ENCODE results near the gene PTPRM.

The PTPRM gene

DNA sequence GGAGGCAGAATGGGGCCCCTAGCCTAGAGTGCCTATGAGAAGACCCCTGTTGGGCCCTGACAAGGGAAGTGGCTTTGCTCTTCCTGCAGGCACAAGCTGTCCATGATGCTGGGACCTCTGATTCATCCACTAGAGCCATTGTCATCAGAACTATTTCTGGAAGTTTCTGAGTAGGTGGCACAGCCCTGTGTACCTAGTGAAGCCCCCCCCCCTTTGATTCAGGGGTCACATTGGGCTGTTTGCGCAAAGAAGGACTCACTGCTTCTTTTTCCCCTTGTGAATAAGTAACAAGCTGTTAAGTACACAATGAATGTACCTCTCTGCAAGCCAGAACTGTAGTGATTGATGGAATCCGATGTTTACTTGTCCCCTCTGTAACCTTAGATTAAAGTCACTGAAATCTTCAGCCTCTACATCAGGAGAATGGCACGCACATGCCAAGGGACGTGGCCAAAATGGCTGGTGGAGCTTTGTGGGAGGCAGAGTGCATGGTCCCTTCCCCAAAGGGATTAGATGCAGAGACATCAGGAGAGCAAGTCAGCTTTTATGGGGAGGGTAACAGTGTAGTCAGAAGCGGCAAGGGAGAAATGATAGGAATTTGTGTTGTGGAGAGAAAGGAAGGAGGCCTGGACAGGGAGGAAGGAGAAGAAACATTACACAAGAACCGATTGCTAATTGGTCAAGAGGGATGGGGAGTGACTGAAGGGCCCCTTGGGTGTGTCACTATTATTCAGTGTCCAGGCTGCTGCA is 774.5 kb downstream of the PTPRM start:
- no peaks in the 10 kb centered on the region for H3K36me3 ChIP-seq (ENCODE audit: control insufficient read depth in 2 of 2, insufficient read depth in 2 of 2, low read length in 2 of 2)
- H3K27ac ChIP-seq (ENCODE audit: low read depth in 2 of 2, low read length in 2 of 2), result no peak overlapping the region
- peaks cover 0 to 2% of the 10 kb centered on the region in 2 donors for H3K9me3 ChIP-seq (ENCODE audit: control insufficient read depth in 2 of 2, low read length in 2 of 2)

DNA sequence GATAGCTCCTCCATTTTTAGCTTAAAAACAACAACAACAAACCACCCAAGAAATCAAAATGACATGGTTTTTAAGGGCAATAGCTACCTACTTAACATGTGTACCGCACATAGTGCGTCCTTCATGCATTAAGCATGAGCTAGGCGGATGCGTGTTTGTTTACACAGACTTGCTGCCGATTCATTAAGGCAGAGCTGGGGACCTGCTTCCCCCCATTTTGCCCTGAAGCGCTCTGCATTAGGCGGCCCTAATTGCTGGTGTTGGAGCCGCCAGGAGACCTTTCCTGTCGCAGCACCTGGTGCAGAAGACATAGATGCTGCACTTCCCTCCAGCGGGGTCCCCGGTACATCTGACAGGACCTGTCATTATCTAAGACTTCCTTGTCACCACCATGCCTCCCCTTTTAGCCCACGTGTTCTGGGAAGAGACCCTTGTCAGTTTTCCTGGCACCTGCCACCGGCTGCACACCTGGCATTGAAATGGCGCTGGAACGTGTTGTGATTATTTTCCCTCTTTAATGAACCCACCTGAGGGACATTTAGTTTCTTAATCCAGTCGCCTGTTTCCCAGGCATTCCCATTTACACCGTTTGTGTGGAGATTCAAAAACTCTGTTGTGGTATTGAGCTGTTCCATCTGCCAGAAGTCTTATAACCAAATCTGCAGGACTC is 781.1 kb downstream of the PTPRM start:
- H3K27me3 ChIP-seq (ENCODE audit: control insufficient read depth in 2 of 2, insufficient read depth in 2 of 2, low read length in 2 of 2), result no peaks in the 10 kb centered on the region

More for the DNA sequence above, 774.5 kb downstream of the PTPRM start:
- Histone ChIP-seq H3K4me1 (ENCODE audit: control insufficient read depth in 2 of 2, insufficient read depth in 2 of 2, low read length in 2 of 2) (no peaks in the 10 kb centered on the region), H3K9ac (ENCODE audit: low read depth in 1 of 2, low read length in 2 of 2) (no peak overlapping the region), H3K4me3 (ENCODE audit: low read length in 2 of 2) (no peak overlapping the region), H3K27me3 (ENCODE audit: control insufficient read depth in 2 of 2, insufficient read depth in 2 of 2, low read length in 2 of 2) (no peaks in the 10 kb centered on the region)

DNA sequence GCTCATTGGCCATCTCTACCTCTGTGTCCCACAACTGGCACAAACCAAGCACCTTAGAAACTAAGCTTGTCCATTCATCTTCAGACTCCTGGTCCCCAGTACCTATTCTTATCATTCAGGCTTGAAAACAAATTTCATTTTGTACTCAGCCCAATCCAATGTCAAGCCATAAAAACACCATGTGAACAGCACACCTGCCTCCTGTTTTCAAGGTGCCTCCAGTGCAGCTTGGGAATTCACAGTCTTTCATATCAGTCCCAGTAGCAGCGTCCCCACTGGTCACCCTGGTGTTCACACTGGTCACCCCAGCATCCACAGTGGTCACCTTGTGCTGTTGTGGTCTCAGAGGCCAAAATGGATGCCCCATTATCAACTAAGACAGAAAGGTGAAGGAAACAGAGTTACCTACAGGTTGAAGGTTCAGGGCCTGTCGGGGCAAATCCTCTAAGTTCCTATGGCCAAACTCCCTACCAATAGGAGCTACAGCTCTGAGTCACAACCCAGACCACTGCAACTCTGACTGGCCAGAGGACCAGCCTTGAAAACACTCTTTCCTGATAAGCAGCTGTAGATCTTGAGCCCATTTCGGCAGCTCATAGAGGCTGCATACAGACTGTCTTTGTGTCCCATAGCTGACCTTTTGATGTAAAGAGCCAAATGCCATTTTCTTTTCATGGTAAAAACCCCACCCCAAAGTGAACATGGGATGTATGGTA is 782.6 kb downstream of the PTPRM start:
- Histone ChIP-seq H3K27me3 (ENCODE audit: control insufficient read depth in 2 of 2, insufficient read depth in 2 of 2, low read length in 2 of 2) (no peaks in the 10 kb centered on the region), H3K4me1 (ENCODE audit: control insufficient read depth in 2 of 2, insufficient read depth in 2 of 2, low read length in 2 of 2) (no peaks in the 10 kb centered on the region), H3K27ac (ENCODE audit: low read depth in 2 of 2, low read length in 2 of 2) (no peak overlapping the region), H3K9ac (ENCODE audit: low read depth in 1 of 2, low read length in 2 of 2) (no peak overlapping the region), H3K36me3 (ENCODE audit: control insufficient read depth in 2 of 2, insufficient read depth in 2 of 2, low read length in 2 of 2) (no peaks in the 10 kb centered on the region), H3K9me3 (ENCODE audit: control insufficient read depth in 2 of 2, low read length in 2 of 2) (peaks cover 0 to 2% of the 10 kb centered on the region in 2 donors), H3K4me3 (ENCODE audit: low read length in 2 of 2) (no peak overlapping the region)

More for the DNA sequence above, 781.1 kb downstream of the PTPRM start:
- peaks cover 0 to 2% of the 10 kb centered on the region in 2 donors for H3K9me3 ChIP-seq (ENCODE audit: control insufficient read depth in 2 of 2, low read length in 2 of 2)
- H3K4me1 ChIP-seq (ENCODE audit: control insufficient read depth in 2 of 2, insufficient read depth in 2 of 2, low read length in 2 of 2), result no peaks in the 10 kb centered on the region
- no peaks in the 10 kb centered on the region for H3K36me3 ChIP-seq (ENCODE audit: control insufficient read depth in 2 of 2, insufficient read depth in 2 of 2, low read length in 2 of 2)
- no peak overlapping the region for H3K27ac ChIP-seq (ENCODE audit: low read depth in 2 of 2, low read length in 2 of 2)
- H3K9ac ChIP-seq (ENCODE audit: low read depth in 1 of 2, low read length in 2 of 2), result no peak overlapping the region
- no peak overlapping the region for H3K4me3 ChIP-seq (ENCODE audit: low read length in 2 of 2)

DNA sequence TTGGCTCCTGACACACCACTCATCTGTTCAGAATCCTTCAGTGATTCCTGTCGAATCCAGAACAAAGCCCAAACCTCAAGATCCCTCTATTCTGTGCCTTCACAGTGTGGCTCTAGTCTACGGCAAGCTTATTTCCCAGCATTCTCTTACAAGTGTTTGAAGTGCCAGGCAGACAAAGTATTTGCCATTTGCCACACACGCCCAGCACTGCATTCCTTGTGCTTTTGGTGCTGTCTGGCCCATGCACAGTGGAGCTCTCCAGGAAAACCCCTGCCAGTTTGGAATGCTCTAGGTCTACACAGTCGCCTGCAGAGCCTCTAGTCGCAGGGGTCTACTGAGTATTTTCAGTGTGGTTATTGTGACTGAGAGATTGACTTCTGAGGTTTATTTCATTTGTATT is 783.5 kb downstream of the PTPRM start:
- no peak overlapping the region for H3K4me3 ChIP-seq (ENCODE audit: low read length in 2 of 2)
- no peak overlapping the region for H3K27ac ChIP-seq (ENCODE audit: low read depth in 2 of 2, low read length in 2 of 2)
- no peaks in the 10 kb centered on the region for H3K36me3 ChIP-seq (ENCODE audit: control insufficient read depth in 2 of 2, insufficient read depth in 2 of 2, low read length in 2 of 2)

DNA sequence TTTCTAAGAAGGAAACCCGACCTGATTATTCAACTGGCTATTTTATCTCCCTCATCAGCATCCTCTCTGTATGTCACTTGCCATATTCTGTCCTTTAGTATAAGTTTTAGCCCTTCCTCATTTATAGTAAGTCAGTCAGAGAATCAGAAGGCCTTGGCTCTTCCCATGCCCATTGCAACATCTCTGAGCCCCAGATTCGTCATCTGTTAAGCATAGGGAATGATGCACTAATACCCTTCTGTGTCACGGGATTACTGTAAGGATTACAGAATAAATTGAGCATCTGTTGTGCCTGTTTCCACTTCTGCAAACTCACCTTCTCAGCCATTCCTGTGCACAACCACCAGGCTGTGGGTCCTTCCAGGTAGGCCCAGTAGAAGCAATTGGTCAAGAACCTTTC is 784.0 kb downstream of the PTPRM start:
- Histone ChIP-seq H3K9me3 (ENCODE audit: control insufficient read depth in 2 of 2, low read length in 2 of 2) (no peaks in the 10 kb centered on the region), H3K9ac (ENCODE audit: low read depth in 1 of 2, low read length in 2 of 2) (no peak overlapping the region), H3K4me3 (ENCODE audit: low read length in 2 of 2) (no peak overlapping the region), H3K27me3 (ENCODE audit: control insufficient read depth in 2 of 2, insufficient read depth in 2 of 2, low read length in 2 of 2) (no peaks in the 10 kb centered on the region), H3K27ac (ENCODE audit: low read depth in 2 of 2, low read length in 2 of 2) (no peak overlapping the region), H3K4me1 (ENCODE audit: control insufficient read depth in 2 of 2, insufficient read depth in 2 of 2, low read length in 2 of 2) (no peaks in the 10 kb centered on the region), H3K36me3 (ENCODE audit: control insufficient read depth in 2 of 2, insufficient read depth in 2 of 2, low read length in 2 of 2) (no peaks in the 10 kb centered on the region)

More for the DNA sequence above, 783.5 kb downstream of the PTPRM start:
- H3K9me3 ChIP-seq (ENCODE audit: control insufficient read depth in 2 of 2, low read length in 2 of 2), result peaks cover 0 to 2% of the 10 kb centered on the region in 2 donors
- no peaks in the 10 kb centered on the region for H3K27me3 ChIP-seq (ENCODE audit: control insufficient read depth in 2 of 2, insufficient read depth in 2 of 2, low read length in 2 of 2)
- H3K4me1 ChIP-seq (ENCODE audit: control insufficient read depth in 2 of 2, insufficient read depth in 2 of 2, low read length in 2 of 2), result no peaks in the 10 kb centered on the region
- H3K9ac ChIP-seq (ENCODE audit: low read depth in 1 of 2, low read length in 2 of 2), result no peak overlapping the region

DNA sequence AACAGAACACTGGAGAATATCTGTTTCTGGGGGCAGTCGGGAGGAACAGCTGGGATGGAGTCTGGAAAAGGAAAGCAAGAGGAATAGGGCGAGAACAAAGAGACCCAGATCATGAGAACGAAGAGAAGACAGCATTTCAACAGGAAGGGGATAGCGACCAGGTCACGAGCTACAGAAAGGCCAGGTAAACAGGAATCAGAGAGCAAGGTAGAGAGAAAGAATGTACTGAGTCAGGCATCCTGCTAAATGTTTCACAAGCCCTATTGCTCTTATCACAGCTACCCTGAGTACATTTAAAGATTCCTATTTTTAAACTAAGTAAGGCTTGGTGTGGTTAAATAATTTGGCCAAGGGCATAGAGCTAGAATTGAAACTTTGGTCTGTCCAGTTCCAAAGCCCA is 787.2 kb downstream of the PTPRM start:
- Histone ChIP-seq H3K27ac (ENCODE audit: low read depth in 2 of 2, low read length in 2 of 2) (no peak overlapping the region), H3K4me3 (ENCODE audit: low read length in 2 of 2) (no peak overlapping the region), H3K27me3 (ENCODE audit: control insufficient read depth in 2 of 2, insufficient read depth in 2 of 2, low read length in 2 of 2) (no peaks in the 10 kb centered on the region), H3K4me1 (ENCODE audit: control insufficient read depth in 2 of 2, insufficient read depth in 2 of 2, low read length in 2 of 2) (no peaks in the 10 kb centered on the region), H3K9me3 (ENCODE audit: control insufficient read depth in 2 of 2, low read length in 2 of 2) (no peaks in the 10 kb centered on the region), H3K36me3 (ENCODE audit: control insufficient read depth in 2 of 2, insufficient read depth in 2 of 2, low read length in 2 of 2) (no peaks in the 10 kb centered on the region), H3K9ac (ENCODE audit: low read depth in 1 of 2, low read length in 2 of 2) (no peak overlapping the region)

DNA sequence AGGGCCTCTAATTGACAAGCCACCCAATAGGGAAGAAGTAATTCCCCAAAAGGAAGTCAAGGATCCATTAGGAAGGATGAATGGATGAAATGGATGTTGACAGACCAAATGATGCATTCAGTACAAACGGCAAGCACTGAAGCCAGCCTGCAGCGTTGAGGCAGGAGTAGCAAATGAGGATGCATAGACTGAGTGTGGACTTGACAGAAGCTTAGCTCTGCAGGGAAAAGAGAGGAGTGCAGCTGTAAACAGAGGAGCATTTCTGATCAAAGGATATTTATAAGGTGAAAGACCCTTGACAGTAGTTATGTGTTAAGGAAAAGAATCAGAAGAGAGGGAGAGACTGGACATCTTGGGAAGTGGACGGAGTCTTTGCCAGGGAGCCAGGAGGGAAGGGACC is 788.9 kb downstream of the PTPRM start:
- Histone ChIP-seq H3K27me3 (ENCODE audit: control insufficient read depth in 2 of 2, insufficient read depth in 2 of 2, low read length in 2 of 2) (no peaks in the 10 kb centered on the region), H3K9me3 (ENCODE audit: control insufficient read depth in 2 of 2, low read length in 2 of 2) (no peaks in the 10 kb centered on the region), H3K27ac (ENCODE audit: low read depth in 2 of 2, low read length in 2 of 2) (no peak overlapping the region), H3K36me3 (ENCODE audit: control insufficient read depth in 2 of 2, insufficient read depth in 2 of 2, low read length in 2 of 2) (no peaks in the 10 kb centered on the region), H3K4me3 (ENCODE audit: low read length in 2 of 2) (no peak overlapping the region), H3K4me1 (ENCODE audit: control insufficient read depth in 2 of 2, insufficient read depth in 2 of 2, low read length in 2 of 2) (no peaks in the 10 kb centered on the region), H3K9ac (ENCODE audit: low read depth in 1 of 2, low read length in 2 of 2) (no peak overlapping the region)

DNA sequence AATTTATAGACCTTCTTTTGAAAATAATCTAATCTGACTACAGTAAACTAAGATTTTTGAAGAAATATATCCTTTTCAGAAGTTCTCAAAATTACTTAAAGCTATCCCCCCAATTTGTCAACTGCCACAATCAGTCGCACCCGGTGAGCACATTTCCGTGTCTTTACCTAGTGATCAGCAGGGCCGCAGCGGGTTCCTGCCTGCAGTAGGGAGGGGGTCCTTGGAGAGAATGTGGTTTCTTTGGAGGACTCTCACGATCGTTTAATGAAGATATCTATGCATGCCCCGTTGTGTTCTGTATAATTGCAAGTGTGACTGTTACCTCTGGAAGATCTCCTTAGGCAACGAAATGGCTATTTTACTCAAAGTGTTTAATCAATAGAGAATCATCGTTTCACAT is 790.2 kb downstream of the PTPRM start:
- Histone ChIP-seq H3K4me3 (ENCODE audit: low read length in 2 of 2) (no peak overlapping the region), H3K9ac (ENCODE audit: low read depth in 1 of 2, low read length in 2 of 2) (no peak overlapping the region), H3K27me3 (ENCODE audit: control insufficient read depth in 2 of 2, insufficient read depth in 2 of 2, low read length in 2 of 2) (no peaks in the 10 kb centered on the region), H3K4me1 (ENCODE audit: control insufficient read depth in 2 of 2, insufficient read depth in 2 of 2, low read length in 2 of 2) (no peaks in the 10 kb centered on the region), H3K9me3 (ENCODE audit: control insufficient read depth in 2 of 2, low read length in 2 of 2) (no peaks in the 10 kb centered on the region), H3K36me3 (ENCODE audit: control insufficient read depth in 2 of 2, insufficient read depth in 2 of 2, low read length in 2 of 2) (no peaks in the 10 kb centered on the region), H3K27ac (ENCODE audit: low read depth in 2 of 2, low read length in 2 of 2) (no peak overlapping the region)

DNA sequence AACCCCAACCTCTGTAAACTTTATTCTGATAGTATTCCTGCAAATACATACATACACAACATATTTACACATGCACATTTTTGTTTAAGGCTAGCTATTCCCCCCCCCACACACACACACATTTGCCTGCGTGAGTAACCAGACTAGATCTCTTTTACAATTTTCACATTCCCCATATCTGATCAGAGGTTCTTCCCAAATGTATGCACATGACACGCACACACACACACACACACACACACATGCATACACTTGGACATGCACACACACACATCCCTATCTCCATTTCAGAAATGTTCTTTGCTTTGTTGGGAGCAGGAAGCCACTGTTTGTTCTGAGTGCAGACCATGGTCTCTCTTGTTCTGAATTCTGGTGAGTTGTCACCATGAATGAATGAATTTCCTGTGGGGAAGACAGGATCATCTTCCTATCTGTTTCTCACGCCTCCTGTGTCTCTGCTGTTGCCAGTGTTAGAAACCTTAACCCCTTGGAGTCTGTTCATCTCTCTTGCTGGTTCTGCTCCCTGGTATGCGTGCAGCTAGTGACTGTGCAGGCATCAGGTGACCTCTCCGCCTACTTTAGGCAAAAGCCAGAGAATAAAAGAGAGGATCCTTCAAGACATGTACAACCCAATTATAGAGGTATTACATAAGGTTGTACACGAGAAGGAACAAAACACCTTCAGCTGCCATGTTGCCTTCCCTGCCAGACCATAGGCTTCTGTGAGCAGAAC is 791.1 kb downstream of the PTPRM start:
- Histone ChIP-seq H3K9me3 (ENCODE audit: control insufficient read depth in 2 of 2, low read length in 2 of 2) (no peaks in the 10 kb centered on the region), H3K4me1 (ENCODE audit: control insufficient read depth in 2 of 2, insufficient read depth in 2 of 2, low read length in 2 of 2) (no peaks in the 10 kb centered on the region), H3K27me3 (ENCODE audit: control insufficient read depth in 2 of 2, insufficient read depth in 2 of 2, low read length in 2 of 2) (no peaks in the 10 kb centered on the region), H3K27ac (ENCODE audit: low read depth in 2 of 2, low read length in 2 of 2) (no peak overlapping the region), H3K9ac (ENCODE audit: low read depth in 1 of 2, low read length in 2 of 2) (no peak overlapping the region), H3K36me3 (ENCODE audit: control insufficient read depth in 2 of 2, insufficient read depth in 2 of 2, low read length in 2 of 2) (no peaks in the 10 kb centered on the region), H3K4me3 (ENCODE audit: low read length in 2 of 2) (no peak overlapping the region)
